GM23338 (cell line): ENCODE data around the gene RPTOR.

Source experiments
- CREB1 ChIP-seq: fragments of 250-450 bp; sonication (Bioruptor Pico); IDR thresholded peaks from 2 replicates; pipeline ENCODE4 v1.5.0; 2020; ENCODE audit warnings: low read depth, mild to moderate bottlenecking, moderate library complexity
- CTCF ChIP-seq, 2 experiments: fragments of 200-600 bp in 1 of 2; sonication (generic) in 1 of 2; conservative IDR thresholded peaks; 2 replicates each; pipeline versions ENCODE4 v1.5.1 to v1.6.1; 2016 to 2017; ENCODE audit warnings: antibody characterized with exemption in 2 of 2, low read depth in 2 of 2, mild to moderate bottlenecking in 2 of 2, moderate library complexity in 1 of 2
- ETS1 ChIP-seq: IDR thresholded peaks from 2 replicates; pipeline ENCODE4 v1.6.1; 2016; ENCODE audit warnings: antibody characterized with exemption
- EZH2 ChIP-seq: fragments of 200-600 bp; sonication (generic); IDR thresholded peaks from one replicate; pipeline ENCODE4 v1.8.0; 2017; ENCODE audit warnings: antibody characterized with exemption, mild to moderate bottlenecking, low read depth; ENCODE audit not compliant: unreplicated experiment
- POLR2AphosphoS5 ChIP-seq: IDR thresholded peaks from 2 replicates; pipeline ENCODE4 v1.6.1; 2016; ENCODE audit warnings: antibody characterized with exemption, low read depth
- REST ChIP-seq: IDR thresholded peaks from one replicate; pipeline ENCODE4 v1.6.1; 2018; ENCODE audit warnings: antibody characterized with exemption; ENCODE audit not compliant: unreplicated experiment
- STAT1 ChIP-seq: IDR thresholded peaks from one replicate; pipeline ENCODE4 v1.6.1; 2016; ENCODE audit warnings: antibody characterized with exemption; ENCODE audit not compliant: unreplicated experiment
- ZNF114 ChIP-seq: fragments of 250-450 bp; sonication (Bioruptor Pico); IDR thresholded peaks from 2 replicates; pipeline ENCODE4 v1.5.0; 2020; ENCODE audit warnings: mild to moderate bottlenecking, moderate library complexity

- TF ChIP-seq EZH2 (no peak), CTCF (conservative IDR thresholded peaks at IDR 0.05; ENCODE audit: low read depth in 2 of 2) (0 out of 4 replicates have a peak, but pooled peaks of 1 of the 2 experiments have one; percentile 12), POLR2AphosphoS5 (no peak), ETS1 (no peak), CREB1 (CRISPR knock-in tag) (no peak), ZNF114 (CRISPR knock-in tag) (no peak), REST (no peak), STAT1 (no peak)
These were observed 349.7 kb downstream of the RPTOR start for GRCh38 chr17:80894439-80894721.
